ENCODE measurements around the gene VCL. TPM values are rescaled to one million over a fixed set of nuclear protein-coding genes. Genes with fewer than 3 reads are reported as not detected.
"Not testable (repeated sequence)": the region's sequence is repeated elsewhere in the genome, so short reads cannot be mapped to it uniquely, and the experiment has no call there.

Gene VCL
- total RNA-seq, 1 experiment from 2014 or later: 176 TPM

GRCh38 chr10:73998929-73999691, 1.2 kb downstream of the VCL start:
- peaks cover 43% of the 10 kb centered on the region for H3K4me1 ChIP-seq (ENCODE audit: insufficient read depth, low read length, poor library complexity, severe bottlenecking)
- peak; percentile 49 for TF ChIP-seq CTCF (conservative IDR thresholded peaks at IDR 0.05; ENCODE audit: low read depth, low read length)
- TF ChIP-seq EZH2 (IDR thresholded peaks at IDR 0.05; ENCODE audit: borderline replicate concordance, low read depth, low read length, poor library complexity, severe bottlenecking): no peak
- H3K9me3 ChIP-seq (ENCODE audit: low read depth, low read length, poor library complexity, severe bottlenecking): no peaks in the 10 kb centered on the region
- ChIA-PET POLR2A (ENCODE audit: low non-redundant PET) (interaction anchor here (0.6 to 1.2 kb wide), 4 partner anchors 10 to 111 kb away, joined by 3 to 13 read pairs (median 3); no protein-coding TSS in a partner anchor), CTCF (interaction anchor here (0.7 to 1.2 kb wide), 3 partner anchors 27 to 112 kb away, joined by 6 to 10 read pairs (median 7); no protein-coding TSS in a partner anchor)
- intact Hi-C loops (cut with micrococcal nuclease; ENCODE audit: unreplicated experiment): loop anchor here (2.0 kb wide), 1 partner anchor 32 kb away; no protein-coding TSS in a partner anchor
- H3K27ac ChIP-seq (ENCODE audit: low read depth, low read length, poor library complexity, severe bottlenecking): peak overlapping the region; percentile 98
- peak overlapping the region; percentile 83 for H3K4me3 ChIP-seq (ENCODE audit: low read depth, low read length, poor library complexity, severe bottlenecking)
- H3K27me3 ChIP-seq (replicated peaks; ENCODE audit: insufficient read depth, low read depth, low read length, poor library complexity): no peaks in the 10 kb centered on the region
- peaks cover 7% of the 10 kb centered on the region for H3K36me3 ChIP-seq (ENCODE audit: insufficient read depth, low read length, poor library complexity, severe bottlenecking)
- DNase-seq (ENCODE audit: low spot score): peak; percentile 72
- BruUV-seq (replicated peaks): no TSS peak

GRCh38 chr10:73999703-74000102, 1.8 kb downstream of the VCL start:
- ChIA-PET POLR2A (ENCODE audit: low non-redundant PET) (interaction anchor here (0.6 to 1.2 kb wide), 4 partner anchors 9 to 112 kb away, joined by 3 to 13 read pairs (median 3); no protein-coding TSS in a partner anchor), CTCF (interaction anchor here (0.7 to 1.2 kb wide), 3 partner anchors 27 to 112 kb away, joined by 6 to 10 read pairs (median 7); no protein-coding TSS in a partner anchor)
- BruUV-seq (replicated peaks): TSS peak; percentile 42
- Histone ChIP-seq H3K9me3 (ENCODE audit: low read depth, low read length, poor library complexity, severe bottlenecking) (no peaks in the 10 kb centered on the region), H3K27me3 (replicated peaks; ENCODE audit: insufficient read depth, low read depth, low read length, poor library complexity) (no peaks in the 10 kb centered on the region), H3K4me1 (ENCODE audit: insufficient read depth, low read length, poor library complexity, severe bottlenecking) (peaks cover 42% of the 10 kb centered on the region), H3K4me3 (ENCODE audit: low read depth, low read length, poor library complexity, severe bottlenecking) (peak overlapping the region; percentile 83), H3K27ac (ENCODE audit: low read depth, low read length, poor library complexity, severe bottlenecking) (peak overlapping the region; percentile 98), H3K36me3 (ENCODE audit: insufficient read depth, low read length, poor library complexity, severe bottlenecking) (peaks cover 7% of the 10 kb centered on the region)
- DNase-seq (ENCODE audit: low spot score): peak; percentile 54
- TF ChIP-seq CTCF (conservative IDR thresholded peaks at IDR 0.05; ENCODE audit: low read depth, low read length) (no peak), EZH2 (IDR thresholded peaks at IDR 0.05; ENCODE audit: borderline replicate concordance, low read depth, low read length, poor library complexity, severe bottlenecking) (no peak)
- intact Hi-C loops (cut with micrococcal nuclease; ENCODE audit: unreplicated experiment): loop anchor here (2.0 kb wide), 1 partner anchor 33 kb away; no protein-coding TSS in a partner anchor

GRCh38 chr10:74000244-74000643, 2.3 kb downstream of the VCL start:
- DNase-seq (ENCODE audit: low spot score); intact Hi-C loops (cut with micrococcal nuclease; ENCODE audit: unreplicated experiment); H3K27me3 ChIP-seq (replicated peaks; ENCODE audit: insufficient read depth, low read depth, low read length, poor library complexity); BruUV-seq (replicated peaks); H3K36me3 ChIP-seq (ENCODE audit: insufficient read depth, low read length, poor library complexity, severe bottlenecking); H3K9me3 ChIP-seq (ENCODE audit: low read depth, low read length, poor library complexity, severe bottlenecking): not testable (repeated sequence)
- Histone ChIP-seq H3K4me3 (ENCODE audit: low read depth, low read length, poor library complexity, severe bottlenecking) (peak overlapping the region; percentile 83), H3K27ac (ENCODE audit: low read depth, low read length, poor library complexity, severe bottlenecking) (peak overlapping the region; percentile 98), H3K4me1 (ENCODE audit: insufficient read depth, low read length, poor library complexity, severe bottlenecking) (peaks cover 37% of the 10 kb centered on the region)
- ChIA-PET POLR2A (ENCODE audit: low non-redundant PET) (interaction anchor here (0.6 to 0.7 kb wide), 2 partner anchors 15 to 22 kb away, joined by 3 to 15 read pairs; no protein-coding TSS in a partner anchor), CTCF (interaction anchor here (0.7 to 1.2 kb wide), 2 partner anchors 26 to 79 kb away, joined by 7 to 10 read pairs; no protein-coding TSS in a partner anchor)

Measured in A673 (cell line).